Endothelial cell of hepatic sinusoid (primary cell): Measurements from ENCODE around the gene MROH2A.

Experiments
- in situ Hi-C: cut with HindIII; loops from 2 replicates; pipeline ENCODE4 v1.10.0; 2017; ENCODE audit warnings: low sequenced_read_pairs

Gene MROH2A

GRCh38 chr2:233817361-233817911, 39.3 kb downstream of the MROH2A start:
- in situ Hi-C loops, result no loop called here

GRCh38 chr2:233817995-233818638, 40.0 kb downstream of the MROH2A start:
- in situ Hi-C loops, result no loop called here

- in situ Hi-C loops, result no loop called here
Observed at GRCh38 chr2:233818639-233819621, 40.8 kb downstream of the MROH2A start.

- in situ Hi-C loops, result no loop called here
Observed at GRCh38 chr2:233819884-233820773, 42.0 kb downstream of the MROH2A start.

GRCh38 chr2:233820774-233821105, 42.6 kb downstream of the MROH2A start:
- in situ Hi-C loops, result no loop called here

GRCh38 chr2:233821196-233821595, 43.1 kb downstream of the MROH2A start:
- in situ Hi-C loops, result no loop called here

GRCh38 chr2:233821709-233822100, 43.6 kb downstream of the MROH2A start:
- in situ Hi-C loops, result no loop called here

GRCh38 chr2:233822101-233822771, 44.1 kb downstream of the MROH2A start:
- in situ Hi-C loops, result no loop called here

- in situ Hi-C loops, result no loop called here
Observed at GRCh38 chr2:233822781-233823730, 44.9 kb downstream of the MROH2A start.

- in situ Hi-C loops, result no loop called here
Observed at GRCh38 chr2:233823731-233824121, 45.6 kb downstream of the MROH2A start.

- in situ Hi-C loops, result no loop called here
Observed at GRCh38 chr2:233824373-233824772, 46.2 kb downstream of the MROH2A start.

- in situ Hi-C loops, result no loop called here
Observed at GRCh38 chr2:233828546-233829192, 50.5 kb downstream of the MROH2A start.

GRCh38 chr2:233829193-233830110, 51.3 kb downstream of the MROH2A start:
- in situ Hi-C loops, result no loop called here

- in situ Hi-C loops, result no loop called here
Observed at GRCh38 chr2:233830111-233830802, 52.1 kb downstream of the MROH2A start.

GRCh38 chr2:233831011-233831721, 53.0 kb downstream of the MROH2A start:
- in situ Hi-C loops, result no loop called here

GRCh38 chr2:233831861-233832260, 53.7 kb downstream of the MROH2A start:
- in situ Hi-C loops, result no loop called here
